Measurements from ENCODE around the gene HOXB3. TPM values are rescaled to one million over a fixed set of nuclear protein-coding genes. Genes with fewer than 3 reads are reported as not detected.
"Not testable (repeated sequence)": the region's sequence is repeated elsewhere in the genome, so short reads cannot be mapped to it uniquely, and the experiment has no call there.

The HOXB3 gene
- total RNA-seq, 8 experiments from 2014 or later: 20.6 to 111 (median 52.1) TPM

GRCh38 chr17:48513666-48514455, 76.2 kb downstream of the HOXB3 start:
- H3K27ac ChIP-seq: no peak overlapping the region
- no peak overlapping the region for H3K4me3 ChIP-seq
- H3K4me1 ChIP-seq (replicated peaks in 1 of 2): peaks cover 12 to 17% of the 10 kb centered on the region in 2 donors
- WGBS, 10 experiments: 10 to 100% (median 59%) methylated on average over 1 to 5 of the region's 6 CpGs; no CpG with 5 or more reads in 2 of the 10 experiments
- peak in 4 of 8 experiments; percentile 29 to 88 (median 42) for ATAC-seq (replicated peaks in 6 of 8)
- in situ Hi-C loops (cut with MboI; ENCODE audit: low pct_unique_long_range_greater_than_20kb in 2 of 9, low sequenced_read_pairs in 9 of 9, unreplicated experiment in 9 of 9): no loop called here

GRCh38 chr17:48513097-48513496, 76.9 kb downstream of the HOXB3 start:
- peak in 1 of 8 experiments; percentile 77 for ATAC-seq (replicated peaks in 6 of 8)
- peaks cover 12 to 17% of the 10 kb centered on the region in 2 donors for H3K4me1 ChIP-seq (replicated peaks in 1 of 2)
- H3K27ac ChIP-seq: no peak overlapping the region
- no peak overlapping the region for H3K4me3 ChIP-seq
- WGBS, 10 experiments: 55 to 100% (median 82%) methylated on average over 1 to 7 of the region's 7 CpGs; no CpG with 5 or more reads in 1 of the 10 experiments
- in situ Hi-C loops (cut with MboI; ENCODE audit: low pct_unique_long_range_greater_than_20kb in 2 of 9, low sequenced_read_pairs in 9 of 9, unreplicated experiment in 9 of 9): no loop called here

GRCh38 chr17:48510761-48511604, 79.1 kb downstream of the HOXB3 start:
- in situ Hi-C loops (cut with MboI; ENCODE audit: low pct_unique_long_range_greater_than_20kb in 2 of 9, low sequenced_read_pairs in 9 of 9, unreplicated experiment in 9 of 9): no loop called here
- Histone ChIP-seq H3K4me1 (replicated peaks in 1 of 2) (peaks cover 11 to 16% of the 10 kb centered on the region in 2 donors), H3K27ac (no peak overlapping the region), H3K4me3 (no peak overlapping the region)
- 41 to 100% (median 85%) methylated on average over 1 to 6 of the region's 7 CpGs for WGBS, 10 experiments
- ATAC-seq (replicated peaks in 6 of 8): no peak

GRCh38 chr17:48510381-48510760, 79.7 kb downstream of the HOXB3 start:
- Histone ChIP-seq H3K27ac (no peak overlapping the region), H3K4me3 (no peak overlapping the region), H3K4me1 (replicated peaks in 1 of 2) (peaks cover 15 to 21% of the 10 kb centered on the region in 2 donors)
- ATAC-seq (replicated peaks in 6 of 8): no peak
- in situ Hi-C loops (cut with MboI; ENCODE audit: low pct_unique_long_range_greater_than_20kb in 2 of 9, low sequenced_read_pairs in 9 of 9, unreplicated experiment in 9 of 9): no loop called here
- 67 to 100% (median 100%) methylated on average over 1 to 2 of the region's 2 CpGs for WGBS, 10 experiments

- ATAC-seq (replicated peaks in 6 of 8); H3K4me3 ChIP-seq; in situ Hi-C loops (cut with MboI; ENCODE audit: low pct_unique_long_range_greater_than_20kb in 2 of 9, low sequenced_read_pairs in 9 of 9, unreplicated experiment in 9 of 9); H3K27ac ChIP-seq: not testable (repeated sequence)
- peaks cover 15 to 21% of the 10 kb centered on the region in 2 donors for H3K4me1 ChIP-seq (replicated peaks in 1 of 2)
- WGBS, 10 experiments: 83 to 100% (median 88%) methylated on average over 1 to 3 of the region's 7 CpGs; no CpG with 5 or more reads in 4 of the 10 experiments
Measured at GRCh38 chr17:48509708-48510107, 80.3 kb downstream of the HOXB3 start.

GRCh38 chr17:48506246-48506645, 83.8 kb downstream of the HOXB3 start:
- WGBS, 10 experiments: 24 to 93% (median 50%) methylated on average over 1 to 5 of the region's 5 CpGs; no CpG with 5 or more reads in 2 of the 10 experiments
- Histone ChIP-seq H3K27ac (no peak overlapping the region), H3K4me3 (no peak overlapping the region), H3K4me1 (replicated peaks in 1 of 2) (peaks cover 22 to 25% of the 10 kb centered on the region in 2 donors)
- ATAC-seq (replicated peaks in 6 of 8): peak in 7 of 8 experiments; percentile 13 to 70 (median 35)
- in situ Hi-C loops (cut with MboI; ENCODE audit: low pct_unique_long_range_greater_than_20kb in 2 of 9, low sequenced_read_pairs in 9 of 9, unreplicated experiment in 9 of 9): no loop called here

- Histone ChIP-seq H3K4me1 (replicated peaks in 1 of 2) (peaks cover 22 to 30% of the 10 kb centered on the region in 2 donors), H3K27ac (peak overlapping the region in 1 of 2 donors; percentile 22), H3K4me3 (no peak overlapping the region)
- peak; percentile 76 to 99 (median 94) for ATAC-seq (replicated peaks in 6 of 8)
- 9 to 100% (median 57%) methylated on average over 1 of the region's 1 CpG; no CpG with 5 or more reads in 3 of the 10 experiments for WGBS, 10 experiments
- in situ Hi-C loops (cut with MboI; ENCODE audit: low pct_unique_long_range_greater_than_20kb in 2 of 9, low sequenced_read_pairs in 9 of 9, unreplicated experiment in 9 of 9): no loop called here
Measured at GRCh38 chr17:48505788-48506187, 84.3 kb downstream of the HOXB3 start.

GRCh38 chr17:48504953-48505352, 85.1 kb downstream of the HOXB3 start:
- peaks cover 22 to 30% of the 10 kb centered on the region in 2 donors for H3K4me1 ChIP-seq (replicated peaks in 1 of 2)
- ATAC-seq (replicated peaks in 6 of 8): no peak
- WGBS, 10 experiments: 71 to 100% (median 86%) methylated on average over 1 of the region's 2 CpGs; no CpG with 5 or more reads in 7 of the 10 experiments
- H3K4me3 ChIP-seq: no peak overlapping the region
- H3K27ac ChIP-seq: no peak overlapping the region
- in situ Hi-C loops (cut with MboI; ENCODE audit: low pct_unique_long_range_greater_than_20kb in 2 of 9, low sequenced_read_pairs in 9 of 9, unreplicated experiment in 9 of 9): no loop called here

- H3K4me1 ChIP-seq (replicated peaks in 1 of 2): peaks cover 22 to 30% of the 10 kb centered on the region in 2 donors
- H3K27ac ChIP-seq: no peak overlapping the region
- in situ Hi-C loops (cut with MboI; ENCODE audit: low pct_unique_long_range_greater_than_20kb in 2 of 9, low sequenced_read_pairs in 9 of 9, unreplicated experiment in 9 of 9): no loop called here
- peak in 5 of 8 experiments; percentile 17 to 46 (median 41) for ATAC-seq (replicated peaks in 6 of 8)
- H3K4me3 ChIP-seq: no peak overlapping the region
- WGBS, 10 experiments: 47 to 100% (median 83%) methylated on average over 1 to 3 of the region's 5 CpGs; no CpG with 5 or more reads in 3 of the 10 experiments
Measured at GRCh38 chr17:48503747-48504146, 86.3 kb downstream of the HOXB3 start.

- in situ Hi-C loops (cut with MboI; ENCODE audit: low pct_unique_long_range_greater_than_20kb in 2 of 9, low sequenced_read_pairs in 9 of 9, unreplicated experiment in 9 of 9): no loop called here
- Histone ChIP-seq H3K4me1 (replicated peaks in 1 of 2) (peaks cover 22 to 37% of the 10 kb centered on the region in 2 donors), H3K27ac (no peak overlapping the region), H3K4me3 (no peak overlapping the region)
- no peak for ATAC-seq (replicated peaks in 6 of 8)
- 20 to 100% (median 78%) methylated on average over 1 to 4 of the region's 4 CpGs; no CpG with 5 or more reads in 2 of the 10 experiments for WGBS, 10 experiments
Measured at GRCh38 chr17:48502901-48503300, 87.1 kb downstream of the HOXB3 start.

GRCh38 chr17:48502312-48502711, 87.7 kb downstream of the HOXB3 start:
- in situ Hi-C loops (cut with MboI; ENCODE audit: low pct_unique_long_range_greater_than_20kb in 2 of 9, low sequenced_read_pairs in 9 of 9, unreplicated experiment in 9 of 9): no loop called here
- 33 to 100% (median 61%) methylated on average over 1 to 2 of the region's 2 CpGs; no CpG with 5 or more reads in 5 of the 10 experiments for WGBS, 10 experiments
- Histone ChIP-seq H3K27ac (no peak overlapping the region), H3K4me3 (no peak overlapping the region), H3K4me1 (replicated peaks in 1 of 2) (peaks cover 22 to 41% of the 10 kb centered on the region in 2 donors)
- no peak for ATAC-seq (replicated peaks in 6 of 8)

GRCh38 chr17:48500435-48501426, 89.3 kb downstream of the HOXB3 start:
- Histone ChIP-seq H3K4me3 (no peak overlapping the region), H3K4me1 (replicated peaks in 1 of 2) (peaks cover 13 to 32% of the 10 kb centered on the region in 2 donors), H3K27ac (no peak overlapping the region)
- 6 to 100% (median 81%) methylated on average over 1 to 10 of the region's 12 CpGs for WGBS, 10 experiments
- ATAC-seq (replicated peaks in 6 of 8): peak; percentile 33 to 82 (median 63)
- in situ Hi-C loops (cut with MboI; ENCODE audit: low pct_unique_long_range_greater_than_20kb in 2 of 9, low sequenced_read_pairs in 9 of 9, unreplicated experiment in 9 of 9): no loop called here

All from motor neuron (in vitro differentiated cells).